ENCODE results near the gene FZD4.

- no peak for TF ChIP-seq CTCF (IDR thresholded peaks at IDR 0.05; ENCODE audit: low read depth, low read length)
- TF ChIP-seq POLR2A (IDR thresholded peaks at IDR 0.05; ENCODE audit: extremely low read depth, insufficient read length): no peak
- TF ChIP-seq MYC (IDR thresholded peaks at IDR 0.05; ENCODE audit: low read depth, low read length): no peak
Observed at GRCh38 chr11:86902345-86902744, 52.9 kb downstream of the FZD4 start.
